ENCODE results near the gene SBF2.

The SBF2 gene

DNA sequence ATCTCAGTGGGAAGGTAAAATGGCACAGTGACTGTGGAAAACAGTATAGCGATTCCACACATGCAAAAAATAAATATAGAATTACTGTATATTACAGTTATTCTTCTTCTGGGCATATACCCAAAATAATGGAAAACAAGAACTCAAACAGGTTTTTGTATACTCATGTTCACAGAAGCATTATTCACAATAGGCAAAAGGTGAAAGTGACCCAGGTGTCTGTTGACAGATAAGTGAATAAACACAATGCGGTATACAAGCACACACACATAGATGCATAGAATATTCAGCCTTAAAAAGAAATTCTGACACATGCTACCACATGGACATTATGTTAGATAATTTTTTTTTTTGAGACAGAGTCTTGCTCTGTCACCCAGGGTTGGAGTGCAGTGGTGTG lies 397.1 kb downstream of the SBF2 start:
- ATAC-seq (ENCODE audit: insufficient read depth, low read depth) (no peak), DNase-seq (no peak)

DNA sequence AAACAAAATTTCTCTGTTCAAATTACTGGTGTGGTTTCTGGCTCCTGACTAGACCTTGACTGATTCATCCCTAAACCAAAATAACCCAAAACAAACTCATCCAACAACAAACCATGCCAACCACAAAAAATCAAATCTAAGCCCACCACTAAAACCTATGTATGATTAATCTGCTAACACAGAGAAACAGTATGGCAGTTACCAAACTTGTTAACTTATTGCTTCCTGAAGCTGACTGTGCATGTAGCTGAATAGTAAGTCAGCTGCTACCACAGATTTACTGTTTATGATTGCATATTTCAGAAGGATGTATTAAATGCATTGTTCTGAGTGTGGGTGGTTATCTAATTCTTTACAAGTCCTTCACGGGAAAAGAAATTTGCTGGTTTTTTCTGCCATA lies 399.0 kb downstream of the SBF2 start:
- H3K27me3 ChIP-seq (ENCODE audit: insufficient read depth, low read length, poor library complexity) = no peaks in the 10 kb centered on the region
- H4K20me1 ChIP-seq (ENCODE audit: insufficient read depth, low read length) = no peaks in the 10 kb centered on the region
- H2AFZ ChIP-seq (ENCODE audit: low read depth, low read length) = no peak overlapping the region
- H3K9me3 ChIP-seq (ENCODE audit: insufficient read depth, low read length, severe bottlenecking) = no peaks in the 10 kb centered on the region
- DNase-seq = no peak
- no peak overlapping the region for H3K27ac ChIP-seq (ENCODE audit: low read length)
- peaks cover 11% of the 10 kb centered on the region; the same call in 1 of the 2 replicates for H3K36me3 ChIP-seq (ENCODE audit: insufficient read depth, low read length)
- no peak overlapping the region for H3K4me3 ChIP-seq (ENCODE audit: low read depth in 1 of 2, low read length in 2 of 2)
- no peaks in the 10 kb centered on the region for H3K4me1 ChIP-seq (ENCODE audit: insufficient read depth, low read length)
- H3K9ac ChIP-seq (ENCODE audit: low read depth, low read length) = no peak overlapping the region
- TF ChIP-seq, protein P1, sequence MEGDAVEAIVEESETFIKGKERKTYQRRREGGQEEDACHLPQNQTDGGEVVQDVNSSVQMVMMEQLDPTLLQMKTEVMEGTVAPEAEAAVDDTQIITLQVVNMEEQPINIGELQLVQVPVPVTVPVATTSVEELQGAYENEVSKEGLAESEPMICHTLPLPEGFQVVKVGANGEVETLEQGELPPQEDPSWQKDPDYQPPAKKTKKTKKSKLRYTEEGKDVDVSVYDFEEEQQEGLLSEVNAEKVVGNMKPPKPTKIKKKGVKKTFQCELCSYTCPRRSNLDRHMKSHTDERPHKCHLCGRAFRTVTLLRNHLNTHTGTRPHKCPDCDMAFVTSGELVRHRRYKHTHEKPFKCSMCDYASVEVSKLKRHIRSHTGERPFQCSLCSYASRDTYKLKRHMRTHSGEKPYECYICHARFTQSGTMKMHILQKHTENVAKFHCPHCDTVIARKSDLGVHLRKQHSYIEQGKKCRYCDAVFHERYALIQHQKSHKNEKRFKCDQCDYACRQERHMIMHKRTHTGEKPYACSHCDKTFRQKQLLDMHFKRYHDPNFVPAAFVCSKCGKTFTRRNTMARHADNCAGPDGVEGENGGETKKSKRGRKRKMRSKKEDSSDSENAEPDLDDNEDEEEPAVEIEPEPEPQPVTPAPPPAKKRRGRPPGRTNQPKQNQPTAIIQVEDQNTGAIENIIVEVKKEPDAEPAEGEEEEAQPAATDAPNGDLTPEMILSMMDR (IDR thresholded peaks at IDR 0.05; ENCODE audit: borderline replicate concordance, extremely low read depth, low read length, poor library complexity, severe bottlenecking) = no peak
- TF ChIP-seq EZH2 (IDR thresholded peaks at IDR 0.05; ENCODE audit: borderline replicate concordance, low read depth, low read length, severe bottlenecking) = no peak
- ATAC-seq (ENCODE audit: insufficient read depth, low read depth) = no peak
- H3K4me2 ChIP-seq (ENCODE audit: insufficient read depth, low read length) = no peak overlapping the region
- H3K79me2 ChIP-seq (ENCODE audit: insufficient read depth, low read length) = no peaks in the 10 kb centered on the region

More for the DNA sequence above, 397.1 kb downstream of the SBF2 start:
- Histone ChIP-seq H3K9ac (ENCODE audit: low read depth, low read length) (no peak overlapping the region), H3K4me1 (ENCODE audit: insufficient read depth, low read length) (no peaks in the 10 kb centered on the region), H2AFZ (ENCODE audit: low read depth, low read length) (no peak overlapping the region), H4K20me1 (ENCODE audit: insufficient read depth, low read length) (no peaks in the 10 kb centered on the region), H3K79me2 (ENCODE audit: insufficient read depth, low read length) (no peaks in the 10 kb centered on the region), H3K27me3 (ENCODE audit: insufficient read depth, low read length, poor library complexity) (no peaks in the 10 kb centered on the region), H3K36me3 (ENCODE audit: insufficient read depth, low read length) (peaks cover 11% of the 10 kb centered on the region; the same call in 1 of the 2 replicates), H3K9me3 (ENCODE audit: insufficient read depth, low read length, severe bottlenecking) (no peaks in the 10 kb centered on the region), H3K4me3 (ENCODE audit: low read depth in 1 of 2, low read length in 2 of 2) (no peak overlapping the region), H3K4me2 (ENCODE audit: insufficient read depth, low read length) (no peak overlapping the region), H3K27ac (ENCODE audit: low read length) (no peak overlapping the region)
- TF ChIP-seq, protein P1 (IDR thresholded peaks at IDR 0.05; ENCODE audit: borderline replicate concordance, extremely low read depth, low read length, poor library complexity, severe bottlenecking) = no peak
- no peak for TF ChIP-seq EZH2 (IDR thresholded peaks at IDR 0.05; ENCODE audit: borderline replicate concordance, low read depth, low read length, severe bottlenecking)

DNA sequence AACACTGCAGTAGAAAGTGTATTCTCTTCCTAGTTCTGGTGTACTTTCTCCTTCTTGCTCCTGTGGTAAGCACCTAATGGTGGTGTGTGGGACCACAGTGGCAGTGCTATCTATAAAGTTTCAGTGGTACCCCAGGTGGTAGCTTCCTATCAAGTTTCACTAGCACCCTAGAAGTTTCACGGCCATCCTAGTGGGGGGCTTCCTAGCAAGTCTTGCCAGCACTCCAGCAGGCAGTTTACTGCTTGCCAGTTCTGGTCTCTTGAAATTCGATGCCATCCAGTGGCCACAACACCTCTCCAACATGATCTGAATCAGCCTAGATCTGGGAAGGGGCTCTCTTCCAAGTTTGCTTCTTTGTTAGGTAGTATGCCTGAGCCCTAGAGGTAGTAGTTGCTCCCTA lies 400.5 kb downstream of the SBF2 start:
- H3K4me1 ChIP-seq (ENCODE audit: insufficient read depth, low read length) = no peaks in the 10 kb centered on the region
- H3K9ac ChIP-seq (ENCODE audit: low read depth, low read length) = no peak overlapping the region
- no peak for TF ChIP-seq EZH2 (IDR thresholded peaks at IDR 0.05; ENCODE audit: borderline replicate concordance, low read depth, low read length, severe bottlenecking)
- TF ChIP-seq, protein P1 (IDR thresholded peaks at IDR 0.05; ENCODE audit: borderline replicate concordance, extremely low read depth, low read length, poor library complexity, severe bottlenecking) = no peak
- ATAC-seq (ENCODE audit: insufficient read depth, low read depth) (no peak), DNase-seq (no peak)
- no peak overlapping the region for H3K4me2 ChIP-seq (ENCODE audit: insufficient read depth, low read length)
- H3K27ac ChIP-seq (ENCODE audit: low read length) = no peak overlapping the region
- H4K20me1 ChIP-seq (ENCODE audit: insufficient read depth, low read length) = no peaks in the 10 kb centered on the region
- peaks cover 11% of the 10 kb centered on the region; the same call in 1 of the 2 replicates for H3K36me3 ChIP-seq (ENCODE audit: insufficient read depth, low read length)
- no peaks in the 10 kb centered on the region for H3K79me2 ChIP-seq (ENCODE audit: insufficient read depth, low read length)
- H3K4me3 ChIP-seq (ENCODE audit: low read depth in 1 of 2, low read length in 2 of 2) = no peak overlapping the region
- no peaks in the 10 kb centered on the region for H3K27me3 ChIP-seq (ENCODE audit: insufficient read depth, low read length, poor library complexity)
- H3K9me3 ChIP-seq (ENCODE audit: insufficient read depth, low read length, severe bottlenecking) = no peaks in the 10 kb centered on the region
- H2AFZ ChIP-seq (ENCODE audit: low read depth, low read length) = no peak overlapping the region

DNA sequence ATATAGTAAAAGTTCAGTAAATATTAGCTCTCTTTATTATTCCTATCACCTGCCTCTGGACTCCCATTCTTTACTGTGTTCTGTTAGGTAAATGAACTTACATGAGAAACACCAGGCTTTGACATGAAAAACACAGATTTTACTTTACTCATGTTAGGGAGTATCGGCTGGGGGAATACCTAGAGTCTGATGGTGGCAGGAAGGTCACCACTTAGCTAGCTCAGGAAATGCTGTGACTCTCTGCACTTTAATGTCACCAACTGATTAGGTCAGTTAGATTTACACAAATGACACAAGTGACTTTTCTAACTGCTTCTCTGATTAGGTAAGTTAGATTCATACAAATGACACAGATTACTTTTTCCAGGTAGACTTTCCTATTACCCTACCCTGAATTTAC lies 405.1 kb downstream of the SBF2 start:
- H3K9ac ChIP-seq (ENCODE audit: low read depth, low read length) = no peak overlapping the region
- ATAC-seq (ENCODE audit: insufficient read depth, low read depth) = no peak
- no peaks in the 10 kb centered on the region for H4K20me1 ChIP-seq (ENCODE audit: insufficient read depth, low read length)
- H3K79me2 ChIP-seq (ENCODE audit: insufficient read depth, low read length) = no peaks in the 10 kb centered on the region
- H3K27ac ChIP-seq (ENCODE audit: low read length) = no peak overlapping the region
- no peaks in the 10 kb centered on the region for H3K9me3 ChIP-seq (ENCODE audit: insufficient read depth, low read length, severe bottlenecking)
- no peak overlapping the region for H3K4me2 ChIP-seq (ENCODE audit: insufficient read depth, low read length)
- no peak overlapping the region for H3K4me3 ChIP-seq (ENCODE audit: low read depth in 1 of 2, low read length in 2 of 2)
- no peak overlapping the region for H2AFZ ChIP-seq (ENCODE audit: low read depth, low read length)
- no peak for TF ChIP-seq EZH2 (IDR thresholded peaks at IDR 0.05; ENCODE audit: borderline replicate concordance, low read depth, low read length, severe bottlenecking)
- TF ChIP-seq, protein P1 (IDR thresholded peaks at IDR 0.05; ENCODE audit: borderline replicate concordance, extremely low read depth, low read length, poor library complexity, severe bottlenecking) = no peak
- no peaks in the 10 kb centered on the region for H3K4me1 ChIP-seq (ENCODE audit: insufficient read depth, low read length)
- DNase-seq = no peak
- H3K36me3 ChIP-seq (ENCODE audit: insufficient read depth, low read length) = peaks cover 6% of the 10 kb centered on the region; the same call in 1 of the 2 replicates
- no peaks in the 10 kb centered on the region for H3K27me3 ChIP-seq (ENCODE audit: insufficient read depth, low read length, poor library complexity)
